DMS53 (cell line): ENCODE data around the gene SPATA12.
A peak's percentile ranks its signal among the peaks of the same experiment; 100 is the strongest.
"Not testable (repeated sequence)": the region's sequence is repeated elsewhere in the genome, so short reads cannot be mapped to it uniquely, and the experiment has no call there.

Experiments
- DNase-seq: peaks from one replicate; lab custom pipeline; 2025; lab: John Stamatoyannopoulos, UW

The SPATA12 gene

DNA sequence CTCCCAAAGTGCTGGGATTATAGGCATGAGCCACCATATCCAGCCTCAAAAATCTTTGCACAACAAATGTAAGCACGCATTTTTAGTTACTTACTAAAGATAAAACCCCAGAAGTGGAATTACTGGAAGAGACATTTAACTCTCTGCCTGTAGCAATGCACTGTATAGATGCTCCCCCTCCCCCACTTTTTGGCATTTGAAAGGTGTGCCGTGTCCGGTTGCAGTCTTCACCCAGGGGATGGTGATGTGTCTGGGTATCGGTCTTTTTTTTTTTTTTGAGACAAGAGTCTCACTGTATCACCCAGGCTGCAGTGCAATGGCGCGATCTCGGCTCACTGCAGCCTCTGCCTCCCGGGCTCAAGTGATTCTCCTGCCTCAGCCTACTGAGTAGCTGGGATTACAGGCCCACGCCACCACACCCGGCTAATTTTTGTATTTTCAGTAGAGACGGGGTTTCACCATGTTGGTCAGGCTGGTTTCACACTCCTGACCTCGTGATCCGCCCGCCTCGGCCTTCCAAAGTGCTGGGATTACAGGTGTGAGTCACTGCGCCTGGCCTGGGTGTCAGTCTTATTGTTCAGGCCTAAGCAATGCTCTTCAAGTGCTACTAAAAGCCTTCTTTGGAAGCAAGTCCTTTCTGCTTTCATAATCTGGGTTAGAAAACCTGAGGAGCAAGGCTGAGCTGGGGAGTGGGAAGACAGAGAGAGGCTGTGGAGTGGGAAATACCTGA is 23.0 kb downstream of the SPATA12 start:
- DNase-seq: not testable (repeated sequence)

DNA sequence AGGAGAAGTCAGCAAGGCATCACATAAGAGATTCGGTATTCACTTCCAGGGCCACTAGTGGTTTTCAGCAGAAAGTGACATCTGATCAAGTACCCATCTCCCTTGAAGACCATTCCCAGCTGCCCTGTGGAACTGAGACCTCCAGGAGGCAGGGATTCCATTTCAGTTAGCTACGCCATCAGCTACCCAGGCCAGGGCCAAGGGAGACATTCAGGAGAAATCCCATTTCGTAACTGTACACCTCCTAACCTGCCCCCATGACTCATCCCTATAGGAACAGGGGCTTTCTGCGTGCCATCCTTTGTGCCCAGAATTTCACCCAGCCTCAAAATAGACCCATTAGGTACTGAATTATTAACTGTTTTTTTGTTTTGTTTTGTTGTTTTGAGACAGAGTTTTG is 24.7 kb downstream of the SPATA12 start:
- DNase-seq: no peak

DNA sequence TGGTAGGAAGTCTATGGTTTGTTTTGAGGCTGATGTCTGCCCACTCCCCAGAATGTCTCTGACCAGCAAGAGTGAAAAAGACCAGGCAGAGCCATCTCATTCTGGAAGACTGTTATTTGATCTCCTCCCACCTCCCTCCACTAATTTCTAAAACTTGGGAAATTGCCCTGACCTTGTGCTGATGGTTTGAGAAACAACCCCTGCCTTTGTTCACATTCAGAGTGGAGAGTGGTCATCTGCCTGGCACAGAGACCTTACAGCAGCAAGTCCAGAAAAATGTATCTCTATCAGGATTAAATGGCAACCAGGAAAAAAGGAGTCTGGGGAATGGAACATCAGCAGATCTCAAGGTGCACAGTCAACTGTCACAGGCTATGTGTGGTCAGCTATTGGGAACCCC is 25.7 kb downstream of the SPATA12 start:
- no peak for DNase-seq

DNA sequence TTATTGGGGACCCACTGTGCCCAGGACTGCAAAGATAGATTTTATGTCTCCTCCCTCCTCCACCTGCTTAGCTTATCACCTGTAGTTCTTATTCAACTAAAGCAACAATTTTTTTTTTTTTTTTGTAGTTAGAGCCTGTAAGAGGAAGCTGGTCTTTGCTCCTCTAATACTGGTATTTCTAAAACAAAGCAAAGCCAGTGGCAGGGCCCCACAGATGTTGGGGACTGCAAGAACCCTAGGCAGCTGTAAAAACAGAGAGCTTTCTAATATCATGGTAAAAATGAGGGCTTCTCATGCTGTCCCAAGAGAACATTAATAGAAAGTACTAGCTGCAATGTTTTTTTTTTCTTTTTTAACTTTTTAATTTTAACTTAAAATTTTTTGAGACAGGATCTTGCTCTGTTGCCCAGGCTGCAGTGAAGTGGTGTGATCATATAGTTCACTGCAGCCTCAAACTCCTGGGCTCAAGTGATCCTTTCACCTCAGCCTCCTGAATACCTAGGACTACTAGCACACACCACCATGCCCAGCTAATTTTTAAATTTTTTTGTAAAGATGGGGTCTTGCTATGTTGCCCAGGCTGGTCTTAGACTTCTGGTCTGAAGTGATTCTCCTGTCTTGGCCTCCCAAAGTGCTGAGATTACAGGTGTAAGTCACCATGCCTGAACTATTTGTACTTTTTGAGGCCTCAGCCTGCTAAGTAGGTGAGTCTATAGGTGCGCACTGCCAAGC is 27.1 kb downstream of the SPATA12 start:
- no peak for DNase-seq

DNA sequence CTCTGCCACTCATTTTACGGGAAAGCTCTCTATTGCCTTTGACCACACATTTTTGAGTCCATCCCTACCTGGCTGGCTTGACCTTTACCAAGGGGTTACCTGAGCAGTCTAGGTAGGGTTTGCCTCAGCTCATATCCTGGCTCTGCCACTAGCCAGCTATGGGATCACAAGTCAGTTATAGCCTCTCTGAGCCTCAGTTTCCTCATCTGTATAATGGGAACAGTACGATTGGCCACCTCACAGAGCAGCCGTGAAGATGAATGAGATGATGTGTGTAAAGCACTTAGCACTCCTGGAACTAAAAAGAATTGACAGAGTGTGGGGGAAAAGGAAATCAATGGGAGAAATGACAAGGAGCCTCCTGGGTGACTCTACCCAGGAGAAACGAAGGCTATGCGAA is 28.0 kb downstream of the SPATA12 start:
- DNase-seq: no peak

DNA sequence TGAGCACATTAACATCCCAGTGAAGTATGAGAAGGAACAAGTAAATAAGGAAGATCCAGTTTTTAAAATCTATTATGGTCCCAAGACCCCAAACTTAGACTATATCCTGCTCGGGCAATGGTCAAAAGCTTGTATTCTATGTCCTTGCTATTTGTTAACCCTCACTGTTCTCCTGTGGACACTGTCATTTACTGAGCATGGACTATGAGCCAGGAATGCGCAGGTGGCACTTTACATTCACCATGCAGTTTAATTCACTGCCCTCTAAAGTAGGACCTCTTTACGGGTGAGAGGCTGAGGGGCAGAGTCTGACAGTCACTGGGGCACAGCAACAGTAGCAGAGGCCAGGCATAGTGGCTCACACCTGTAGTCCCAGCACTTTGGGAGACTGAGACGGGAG is 28.6 kb downstream of the SPATA12 start:
- no peak for DNase-seq

DNA sequence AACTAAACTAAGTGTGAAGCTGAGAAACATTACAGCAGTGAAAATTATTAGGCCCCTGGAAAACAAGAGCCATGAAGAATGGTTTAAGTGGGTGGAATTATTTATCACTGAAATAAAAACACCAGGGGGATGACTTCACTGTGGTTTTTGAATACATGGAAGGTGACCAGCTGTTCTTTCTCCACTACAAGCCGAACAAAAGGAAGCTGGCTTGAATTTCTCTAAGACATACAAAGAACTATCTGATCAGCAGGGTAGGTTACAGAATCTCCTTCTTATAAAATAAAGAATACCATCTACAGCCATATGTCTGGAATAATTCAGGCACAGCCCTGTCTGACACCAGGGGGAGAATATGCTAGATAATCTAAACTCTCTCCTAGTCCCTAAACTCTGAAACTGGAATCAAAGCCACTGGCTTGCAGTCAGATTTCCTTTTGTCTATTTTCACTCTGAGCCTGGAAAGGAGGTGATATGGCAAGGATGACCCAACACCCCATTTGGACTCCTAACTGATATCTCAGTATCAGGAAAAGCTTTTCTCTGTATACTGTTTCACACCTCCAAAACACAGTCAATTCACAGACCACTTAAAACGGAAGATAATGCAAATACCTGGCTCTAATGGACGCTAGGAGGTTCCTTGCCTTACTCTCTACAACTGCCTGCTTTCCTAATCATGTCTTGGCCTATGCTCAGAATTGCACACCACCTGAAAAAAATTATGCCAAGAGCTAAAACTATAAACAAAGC is 31.2 kb downstream of the SPATA12 start:
- no peak for DNase-seq

DNA sequence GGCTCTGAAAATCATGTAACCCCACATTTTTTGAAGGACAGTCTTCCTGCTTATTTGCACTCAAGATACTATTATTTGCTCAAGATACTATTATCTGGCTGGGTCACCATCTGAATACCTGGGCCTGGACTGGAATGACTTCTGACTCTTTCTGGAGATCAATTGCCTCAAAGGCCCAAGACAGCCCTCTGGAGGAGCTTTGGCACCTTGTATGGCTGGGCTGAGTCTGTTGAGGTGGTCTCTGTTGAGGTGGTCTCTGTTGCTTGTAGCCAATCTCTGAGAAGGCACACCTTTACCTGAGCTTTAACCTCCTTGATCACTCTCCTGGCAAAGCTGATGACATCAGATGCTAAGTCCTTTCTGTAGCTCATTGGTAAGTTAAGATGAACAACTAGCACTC is 33.0 kb downstream of the SPATA12 start:
- DNase-seq: no peak

DNA sequence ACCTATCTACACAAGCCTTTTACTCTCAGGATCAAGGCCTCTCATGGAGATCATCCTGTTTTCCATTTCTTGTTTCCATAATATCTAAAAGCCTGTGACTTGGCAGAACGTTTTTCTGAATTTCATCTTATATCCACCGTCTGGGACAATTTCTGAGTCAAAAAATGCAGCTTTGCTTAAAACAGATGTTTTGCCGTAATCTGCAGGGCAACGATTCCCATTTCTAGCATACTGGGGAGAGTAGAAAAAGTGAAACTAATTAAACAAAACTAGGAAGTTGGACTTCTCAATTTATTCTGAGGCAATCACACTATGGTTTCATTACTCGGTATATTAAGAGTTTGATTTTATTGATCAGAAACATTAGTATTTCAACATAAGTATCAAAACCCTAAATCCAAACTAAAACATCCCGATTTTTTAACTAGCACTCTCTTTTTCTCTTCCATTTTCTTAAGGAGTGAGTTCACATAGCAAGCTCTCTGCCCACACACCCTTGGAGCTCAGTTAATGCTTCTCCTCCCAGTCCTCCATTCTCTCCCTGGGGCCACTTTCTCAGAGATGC is 33.6 kb downstream of the SPATA12 start:
- DNase-seq: no peak

DNA sequence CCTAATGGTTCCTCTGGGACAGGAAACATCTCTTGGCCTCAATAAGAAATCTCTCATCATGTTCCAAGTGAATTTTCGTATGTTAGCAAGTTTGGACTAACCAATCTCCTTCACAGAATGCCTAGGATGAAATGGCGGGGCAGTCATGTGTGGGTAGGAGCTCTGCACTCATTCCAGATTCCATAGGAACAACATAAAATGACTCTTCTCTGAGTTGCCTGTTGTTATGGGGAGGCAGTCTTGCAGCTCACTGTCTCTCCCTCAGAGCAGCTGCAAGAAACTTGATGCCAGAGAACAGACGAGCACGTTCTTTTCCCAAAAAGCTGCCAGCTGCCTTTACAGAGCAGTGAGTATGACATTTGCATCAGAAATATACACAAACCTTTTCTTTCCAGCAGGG is 34.1 kb downstream of the SPATA12 start:
- DNase-seq: no peak

DNA sequence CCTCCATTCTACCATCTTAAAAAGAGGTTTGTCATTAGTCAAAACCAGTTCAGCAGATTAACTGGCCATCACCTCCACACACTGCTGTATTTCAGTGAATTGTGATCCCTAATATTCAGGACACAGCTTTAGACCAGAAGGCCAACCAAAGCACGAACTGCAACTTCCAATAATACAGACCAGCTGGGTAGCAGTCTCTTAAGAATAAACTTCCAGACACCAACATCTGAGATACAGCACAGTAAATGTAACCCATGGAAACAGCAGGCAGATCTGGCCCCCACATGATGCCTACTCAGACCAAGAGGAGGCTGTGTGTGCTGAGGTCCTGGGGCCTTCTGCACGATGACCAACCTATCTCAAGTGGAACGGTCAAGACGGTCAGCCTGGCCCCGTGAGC is 34.9 kb downstream of the SPATA12 start:
- no peak for DNase-seq

DNA sequence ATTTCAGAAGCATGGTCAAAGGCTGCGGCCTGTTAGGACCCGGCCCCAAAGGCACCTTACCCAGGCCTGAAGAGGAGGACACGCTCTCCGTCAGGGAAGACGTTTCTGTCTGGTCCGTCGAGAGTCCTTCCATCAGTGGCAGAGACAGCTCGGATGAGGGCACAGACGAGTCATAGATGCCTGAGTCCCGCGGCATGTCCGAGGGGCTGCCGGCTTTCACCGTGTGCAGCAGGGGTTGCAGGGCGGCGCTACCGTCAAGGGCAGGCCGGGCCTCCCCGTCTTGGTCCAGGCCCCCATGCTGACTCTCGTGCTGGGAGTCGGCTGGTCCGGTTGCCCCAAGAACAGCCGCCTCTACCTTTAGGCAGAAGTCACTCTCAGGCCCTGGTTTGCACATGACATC is 37.1 kb downstream of the SPATA12 start:
- no peak for DNase-seq

DNA sequence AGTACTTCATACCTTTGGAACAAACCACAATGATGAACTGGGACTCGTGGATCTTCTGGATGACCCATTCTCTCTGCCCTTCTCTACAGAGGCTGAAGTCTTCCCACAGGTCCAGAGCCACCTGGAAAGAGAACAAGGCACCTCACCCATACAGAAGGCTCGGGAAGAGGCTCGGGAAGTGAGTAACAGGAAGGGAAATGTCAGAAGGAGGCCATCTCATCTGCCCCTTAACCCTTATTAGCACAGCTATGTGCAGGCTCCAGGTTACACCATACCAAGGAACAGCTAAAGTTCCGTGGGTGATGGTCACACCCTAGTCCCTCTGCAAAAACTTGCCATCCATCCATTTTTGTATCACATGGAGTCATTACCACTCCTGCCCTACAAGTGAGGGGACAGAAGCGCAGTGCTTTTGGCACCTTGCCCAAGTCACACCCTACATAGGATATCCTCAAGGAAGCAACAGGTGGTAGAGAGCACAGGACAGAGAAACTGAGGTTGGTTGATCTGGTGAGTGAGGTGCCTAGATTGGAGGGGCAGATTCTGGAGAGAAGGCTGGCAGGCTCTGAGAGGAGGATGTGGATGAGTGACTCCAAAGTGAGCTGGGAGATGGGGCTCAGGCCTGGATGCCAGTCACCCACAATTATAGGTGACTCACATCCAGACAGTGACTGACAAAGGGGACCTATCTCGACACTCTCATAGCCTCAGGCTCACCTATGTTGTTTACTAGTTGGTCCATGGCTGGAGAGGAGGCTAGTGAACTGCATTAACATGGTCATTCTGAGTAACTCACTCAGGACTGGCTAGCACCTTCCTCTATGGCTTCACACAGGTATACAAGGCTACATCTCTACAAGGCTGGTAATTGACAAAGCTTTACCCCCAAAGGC is 38.2 kb downstream of the SPATA12 start:
- no peak for DNase-seq

DNA sequence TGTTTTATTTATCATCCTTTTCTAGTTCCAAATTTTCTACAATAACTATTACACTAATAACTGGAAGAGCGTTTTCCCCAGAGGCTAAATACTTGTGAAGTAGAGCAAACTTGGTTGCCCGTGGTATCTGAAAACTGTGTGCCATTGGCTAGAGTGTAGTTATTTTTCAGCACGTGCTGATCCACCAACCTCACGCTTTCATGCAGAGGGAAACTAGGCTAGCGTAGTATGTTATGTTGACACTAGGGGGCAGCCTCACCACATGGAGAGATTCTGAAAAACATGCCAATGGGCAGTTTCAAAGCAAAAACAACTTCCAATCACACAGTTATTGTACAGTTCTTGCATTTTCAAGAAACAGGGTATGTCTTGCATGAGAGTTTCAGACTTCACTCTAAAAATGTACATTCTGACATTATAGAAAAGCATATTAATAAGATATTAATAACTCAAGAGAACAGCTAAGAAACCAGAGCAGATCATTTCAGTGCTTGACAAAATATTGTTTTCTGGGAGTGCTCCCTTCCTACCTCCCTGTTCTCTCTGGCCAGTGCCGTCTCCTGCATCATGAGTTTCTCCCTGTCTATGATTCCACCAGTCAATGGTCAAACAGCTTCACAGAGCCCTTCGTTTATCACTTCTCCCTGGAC is 39.7 kb downstream of the SPATA12 start:
- DNase-seq: peak; percentile 68

DNA sequence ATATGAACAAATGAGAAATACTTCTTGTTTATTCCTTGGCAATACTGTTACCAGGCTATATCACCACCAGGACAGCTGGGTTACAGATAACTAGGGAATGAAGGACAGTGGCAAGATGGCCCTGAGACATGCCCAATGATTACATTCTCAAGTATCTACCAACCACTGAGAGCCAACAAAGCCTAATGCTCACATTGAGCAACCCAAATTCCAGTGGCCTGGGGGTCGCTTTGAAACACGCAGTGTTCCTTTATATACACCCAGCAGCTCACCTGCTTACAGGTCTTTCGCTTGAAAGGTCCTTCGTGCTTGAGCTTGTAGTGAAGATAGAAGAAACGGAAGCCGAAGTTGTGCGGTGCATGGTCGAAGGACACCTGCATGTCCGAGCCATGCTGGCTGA is 45.1 kb downstream of the SPATA12 start:
- no peak for DNase-seq

DNA sequence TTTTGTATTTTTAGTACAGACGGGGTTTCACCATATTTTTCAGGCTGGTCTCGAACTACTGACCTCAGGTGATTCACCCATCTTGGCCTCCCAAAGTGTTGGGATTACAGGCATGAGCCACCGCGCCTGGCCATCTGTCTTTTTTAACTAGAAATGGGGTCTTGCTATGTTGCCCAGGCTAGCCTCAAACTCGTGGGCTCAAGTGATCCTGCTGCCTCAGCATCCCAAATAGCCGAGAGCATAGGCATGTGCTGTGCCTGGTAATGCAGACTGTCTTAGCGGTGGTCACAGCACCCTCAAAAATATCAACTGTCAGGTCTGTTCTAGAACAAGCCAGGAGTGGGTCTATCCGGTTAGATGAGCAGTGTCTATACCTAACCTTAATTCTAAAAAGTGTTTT is 48.2 kb downstream of the SPATA12 start:
- no peak for DNase-seq

DNA sequence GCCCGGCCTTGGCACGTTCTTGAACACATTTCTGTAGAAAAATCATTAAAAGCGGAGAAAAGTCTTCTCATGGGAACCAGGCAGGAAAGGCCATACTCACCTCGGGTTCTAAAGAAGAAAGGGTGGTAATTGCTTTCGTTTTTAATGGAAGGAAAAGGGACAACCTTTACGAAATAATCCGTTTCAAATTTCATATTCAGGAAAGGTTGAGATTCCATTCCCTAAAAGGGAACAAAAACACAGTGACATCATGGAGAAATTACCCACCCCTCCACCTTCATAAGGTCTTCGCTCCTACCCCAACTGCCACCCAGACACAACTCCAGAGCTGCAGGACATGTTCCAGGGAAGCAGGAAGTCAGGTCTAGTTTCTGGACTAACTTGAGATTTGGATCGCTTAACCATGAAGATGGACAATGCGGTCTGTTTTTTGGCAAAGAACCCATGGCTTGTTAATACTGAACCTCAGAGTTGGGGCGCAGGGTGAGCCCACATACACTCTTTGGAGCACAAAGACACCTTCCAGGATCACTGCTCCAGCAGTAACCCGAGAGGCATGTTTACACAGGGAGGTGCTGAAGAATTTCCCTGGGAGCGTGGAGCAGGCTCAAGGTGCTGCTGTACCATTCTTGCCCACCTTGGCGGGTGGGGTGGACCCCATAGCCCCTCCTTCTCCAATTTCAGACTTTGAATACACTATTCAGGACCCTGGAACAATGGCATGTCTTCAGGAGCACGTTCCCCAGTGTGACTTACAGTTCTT is 49.2 kb downstream of the SPATA12 start:
- DNase-seq: no peak

DNA sequence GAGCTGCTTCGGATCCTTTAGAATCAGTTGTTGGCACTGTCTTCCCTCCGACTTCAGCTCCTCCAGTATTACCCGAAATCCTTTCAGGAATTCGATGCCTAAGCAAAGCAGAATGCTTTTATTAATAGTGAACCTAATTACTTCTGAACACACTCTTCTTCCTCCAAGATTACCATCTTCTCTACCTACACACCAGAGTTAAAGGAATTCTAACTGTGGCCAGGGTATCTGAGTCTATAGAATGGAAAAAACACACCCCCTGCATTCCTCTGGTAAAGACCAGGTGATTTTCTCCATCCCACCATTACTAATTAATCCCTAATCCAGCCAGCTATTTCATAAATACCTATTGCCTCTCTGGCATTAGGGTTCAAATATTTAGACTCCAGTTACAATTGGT is 49.8 kb downstream of the SPATA12 start:
- no peak for DNase-seq

DNA sequence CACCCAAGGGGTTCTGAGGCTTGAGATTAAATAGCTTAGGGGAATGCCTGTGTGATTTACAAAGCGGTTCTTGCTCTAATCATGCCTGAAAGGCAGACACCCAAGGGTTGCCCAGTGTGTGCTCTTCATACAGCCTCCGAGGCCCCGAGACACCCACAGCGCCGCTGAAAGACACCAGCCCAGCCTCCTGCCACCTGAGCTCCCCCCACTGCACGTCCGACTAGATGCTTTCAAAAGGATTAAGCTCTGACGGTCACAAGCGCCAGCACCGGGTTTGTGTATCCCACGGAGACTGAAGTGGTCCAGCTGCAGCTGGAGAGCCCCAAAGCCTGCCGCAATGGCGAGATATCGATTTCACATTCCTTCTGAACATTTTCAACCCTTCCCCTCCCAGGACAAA is 50.3 kb downstream of the SPATA12 start:
- peak; percentile 36 for DNase-seq

DNA sequence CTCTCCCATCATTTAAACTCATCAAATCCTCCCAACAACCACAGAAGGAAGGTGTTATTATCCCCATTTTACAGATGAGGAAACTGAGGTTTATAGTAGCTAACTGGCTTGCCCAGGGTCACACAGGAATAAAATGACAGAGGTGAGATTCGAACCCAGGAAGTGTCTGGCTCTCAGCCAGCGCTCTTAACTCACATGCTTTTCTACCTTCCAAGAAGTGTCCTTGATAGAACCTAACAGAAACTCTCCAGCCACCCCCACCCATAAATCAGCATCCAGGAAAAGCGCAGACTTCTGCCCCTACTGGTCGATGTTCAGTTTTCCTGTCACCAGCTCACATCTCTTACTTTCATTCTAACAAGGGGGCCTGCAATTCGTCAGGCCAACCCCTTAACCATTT is 51.7 kb downstream of the SPATA12 start:
- DNase-seq: peak; percentile 0
